ENCODE data around the gene PPM1N.
"Not testable (repeated sequence)": the region's sequence is repeated elsewhere in the genome, so short reads cannot be mapped to it uniquely, and the experiment has no call there.

The PPM1N gene

GRCh38 chr19:45506989-45507871 lies 9.0 kb downstream of the PPM1N start, which contains the start of gene VASP:
Gene VASP (plus strand): TSS chr19:45507479. CDS start chr19:45507772, 293 bp downstream.
- TF ChIP-seq, protein P1, sequence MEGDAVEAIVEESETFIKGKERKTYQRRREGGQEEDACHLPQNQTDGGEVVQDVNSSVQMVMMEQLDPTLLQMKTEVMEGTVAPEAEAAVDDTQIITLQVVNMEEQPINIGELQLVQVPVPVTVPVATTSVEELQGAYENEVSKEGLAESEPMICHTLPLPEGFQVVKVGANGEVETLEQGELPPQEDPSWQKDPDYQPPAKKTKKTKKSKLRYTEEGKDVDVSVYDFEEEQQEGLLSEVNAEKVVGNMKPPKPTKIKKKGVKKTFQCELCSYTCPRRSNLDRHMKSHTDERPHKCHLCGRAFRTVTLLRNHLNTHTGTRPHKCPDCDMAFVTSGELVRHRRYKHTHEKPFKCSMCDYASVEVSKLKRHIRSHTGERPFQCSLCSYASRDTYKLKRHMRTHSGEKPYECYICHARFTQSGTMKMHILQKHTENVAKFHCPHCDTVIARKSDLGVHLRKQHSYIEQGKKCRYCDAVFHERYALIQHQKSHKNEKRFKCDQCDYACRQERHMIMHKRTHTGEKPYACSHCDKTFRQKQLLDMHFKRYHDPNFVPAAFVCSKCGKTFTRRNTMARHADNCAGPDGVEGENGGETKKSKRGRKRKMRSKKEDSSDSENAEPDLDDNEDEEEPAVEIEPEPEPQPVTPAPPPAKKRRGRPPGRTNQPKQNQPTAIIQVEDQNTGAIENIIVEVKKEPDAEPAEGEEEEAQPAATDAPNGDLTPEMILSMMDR (IDR thresholded peaks at IDR 0.05; ENCODE audit: extremely low read depth, missing control alignments), result no peak
- peak; percentile 89 for DNase-seq (ENCODE audit: low spot score)

GRCh38 chr19:45507872-45508416 lies 9.7 kb downstream of the PPM1N start:
- no peak for DNase-seq (ENCODE audit: low spot score)

GRCh38 chr19:45508417-45508860 lies 10.2 kb downstream of the PPM1N start:
- DNase-seq (ENCODE audit: low spot score), result peak; percentile 58
- TF ChIP-seq, protein P1 (IDR thresholded peaks at IDR 0.05; ENCODE audit: extremely low read depth, missing control alignments), result no peak

More at GRCh38 chr19:45507872-45508416, 9.7 kb downstream of the PPM1N start:
- TF ChIP-seq, protein P1 (IDR thresholded peaks at IDR 0.05; ENCODE audit: extremely low read depth, missing control alignments), result no peak

DNA sequence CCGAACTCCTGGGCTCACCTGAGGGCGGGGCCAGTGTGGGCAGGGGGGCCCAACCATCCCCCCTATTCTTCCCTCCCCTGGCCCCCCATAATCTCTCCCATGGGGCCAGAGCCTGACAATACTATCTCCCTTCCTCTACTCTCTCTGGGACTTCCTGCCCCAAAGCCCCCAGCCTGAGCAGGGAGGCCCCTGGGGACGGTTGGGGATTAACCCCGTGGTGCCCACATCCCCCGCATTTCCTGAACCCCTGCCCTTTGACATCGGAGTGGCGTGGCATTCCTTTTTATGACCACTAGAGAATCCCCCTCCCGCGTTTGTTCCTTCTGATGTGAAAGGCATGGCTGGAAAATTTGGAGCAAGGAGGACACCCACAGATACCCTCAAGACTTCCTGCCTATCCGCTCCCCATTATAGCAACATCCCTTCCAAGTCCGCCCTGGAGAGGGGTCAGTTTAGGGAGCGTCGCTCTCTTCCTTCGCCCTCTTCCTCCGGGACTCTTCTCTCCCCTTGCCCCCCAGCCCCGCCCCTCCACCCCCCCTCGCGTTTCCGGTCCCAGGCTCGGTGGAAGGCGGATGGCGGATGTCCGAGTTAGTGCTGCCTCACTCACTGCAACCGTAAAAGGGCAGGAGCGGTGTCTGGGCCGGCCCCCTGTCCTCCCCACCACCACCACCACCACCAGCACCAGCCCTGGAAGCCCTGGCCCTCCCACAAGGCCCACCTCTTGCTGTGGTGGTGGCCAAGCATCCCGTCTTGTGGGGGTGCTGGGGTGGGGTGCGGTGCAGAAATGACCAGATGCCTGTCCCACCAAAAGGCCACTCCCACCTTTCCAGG lies 10.8 kb downstream of the PPM1N start:
- TF ChIP-seq, protein P1 (IDR thresholded peaks at IDR 0.05; ENCODE audit: extremely low read depth, missing control alignments), result no peak
- peak; percentile 88 for DNase-seq (ENCODE audit: low spot score)

- no peak for DNase-seq (ENCODE audit: low spot score)
Observed at GRCh38 chr19:45509692-45510015, 11.4 kb downstream of the PPM1N start.

DNA sequence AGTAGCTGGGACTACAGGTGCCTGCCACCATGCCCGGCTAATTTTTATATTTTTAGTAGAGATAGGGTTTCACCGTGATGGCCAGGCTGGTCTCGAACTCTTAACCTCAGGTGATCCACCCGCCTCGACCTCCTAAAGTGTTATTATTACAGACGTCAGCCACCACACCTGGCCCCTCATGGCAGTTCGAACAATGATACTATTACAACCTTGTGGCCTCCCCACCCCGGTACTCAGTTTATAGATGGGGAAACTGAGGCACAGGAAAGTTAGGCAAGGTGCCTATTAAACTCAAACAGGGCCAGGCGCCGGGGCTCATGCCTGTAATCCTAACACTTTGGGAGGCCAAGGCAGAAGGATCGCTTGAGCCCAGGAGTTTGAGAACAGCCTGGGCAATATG lies 12.1 kb downstream of the PPM1N start:
- DNase-seq (ENCODE audit: low spot score), result not testable (repeated sequence)

More at GRCh38 chr19:45509692-45510015, 11.4 kb downstream of the PPM1N start:
- TF ChIP-seq, protein P1 (IDR thresholded peaks at IDR 0.05; ENCODE audit: extremely low read depth, missing control alignments), result no peak

DNA sequence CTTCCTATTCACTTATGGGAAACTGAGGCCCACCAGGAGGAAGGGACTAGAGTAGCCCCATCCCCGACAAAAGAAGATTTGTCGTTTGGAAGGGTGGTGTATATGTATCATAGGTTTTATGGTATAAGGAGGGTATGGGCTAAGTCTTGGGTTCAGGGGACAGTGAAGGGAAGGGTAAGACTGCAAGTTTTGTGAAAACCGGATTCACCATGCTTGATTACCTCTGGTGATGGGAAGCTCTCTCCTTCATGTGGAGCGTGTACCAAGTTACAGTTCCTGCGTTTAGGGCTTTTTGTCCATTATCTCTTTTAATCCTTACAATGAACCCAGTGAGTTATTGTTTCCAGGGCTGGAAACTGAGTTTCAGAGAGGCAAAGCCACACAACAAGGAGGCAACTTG lies 12.8 kb downstream of the PPM1N start:
- no peak for DNase-seq (ENCODE audit: low spot score)
- TF ChIP-seq, protein P1 (IDR thresholded peaks at IDR 0.05; ENCODE audit: extremely low read depth, missing control alignments), result no peak
